HG02759 (cell line): ENCODE data around the gene SMIM12.

ENCODE experiments used
- ATAC-seq: cut with Tn5 transposase; IDR thresholded peaks from one replicate; pipeline ENCODE4 v1.9.1; 2021; ENCODE audit warnings: mild to moderate bottlenecking, moderate library complexity; ENCODE audit not compliant: unreplicated experiment

The SMIM12 gene

DNA sequence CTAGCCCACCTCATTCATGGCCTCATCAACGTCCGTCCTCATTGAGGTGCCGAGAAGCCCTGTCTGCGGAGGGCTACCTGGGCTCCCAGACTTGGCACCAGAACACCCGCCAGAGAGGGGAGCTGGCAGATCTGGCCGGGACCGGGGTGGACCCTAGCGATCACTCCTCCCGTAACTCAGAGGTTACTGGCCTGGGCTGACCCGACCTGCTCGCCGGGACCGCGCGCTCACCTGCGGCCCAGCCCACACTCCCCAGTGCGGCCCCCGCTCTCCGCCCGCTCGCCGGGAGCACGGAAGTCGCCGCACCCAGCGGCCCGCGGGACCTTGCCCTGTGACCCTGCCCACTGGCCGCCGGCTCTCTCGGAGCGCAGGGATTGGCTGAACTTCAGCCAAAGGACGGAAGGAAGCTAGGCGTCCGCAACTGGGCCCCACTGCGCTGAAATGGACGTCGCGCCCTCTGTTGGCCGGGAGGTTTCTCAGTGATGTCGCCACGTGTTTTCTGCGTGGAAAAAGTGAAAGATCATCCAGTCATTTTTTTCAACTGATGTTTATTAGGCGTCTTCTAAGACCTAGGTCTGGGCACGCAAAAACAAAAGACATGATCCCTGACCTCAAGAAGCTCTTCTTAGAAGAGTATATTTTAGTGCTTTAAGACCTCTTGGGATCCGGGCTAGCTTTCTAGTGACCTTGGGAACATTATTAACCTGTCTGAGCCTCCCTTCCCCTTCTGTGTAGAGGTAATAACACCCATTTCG lies at the start of gene SMIM12:
SMIM12 (minus strand) TSS at position 304 of the 755 bp plus-strand sequence. CDS start 3,772 bp downstream, outside the sequence.
- peak; percentile 97 for ATAC-seq

- ATAC-seq, result no peak
These were observed 48.8 kb upstream of the SMIM12 start for GRCh38 chr1:34908369-34908768.

- ATAC-seq, result no peak
These were observed 48.0 kb upstream of the SMIM12 start for GRCh38 chr1:34907487-34908090.

DNA sequence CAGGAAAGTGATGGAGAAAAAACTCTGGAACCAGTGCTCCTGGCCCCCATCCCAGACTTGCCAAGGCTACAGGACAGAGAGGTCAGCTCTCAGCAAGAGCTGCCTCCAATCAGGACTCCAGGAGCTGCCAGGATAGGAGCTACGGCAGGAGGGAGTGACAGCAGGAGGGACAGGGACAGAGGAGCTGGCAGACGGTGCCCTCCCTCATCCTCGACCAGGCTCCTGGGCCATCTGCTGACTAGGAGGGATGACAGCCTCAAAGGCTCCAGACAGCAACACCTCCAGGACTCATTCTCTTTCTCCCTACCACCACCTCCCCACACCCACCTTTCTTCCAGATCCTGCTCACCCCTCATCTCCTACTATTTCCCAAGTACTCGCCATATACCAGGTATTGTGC lies 47.2 kb upstream of the SMIM12 start:
- ATAC-seq, result no peak

DNA sequence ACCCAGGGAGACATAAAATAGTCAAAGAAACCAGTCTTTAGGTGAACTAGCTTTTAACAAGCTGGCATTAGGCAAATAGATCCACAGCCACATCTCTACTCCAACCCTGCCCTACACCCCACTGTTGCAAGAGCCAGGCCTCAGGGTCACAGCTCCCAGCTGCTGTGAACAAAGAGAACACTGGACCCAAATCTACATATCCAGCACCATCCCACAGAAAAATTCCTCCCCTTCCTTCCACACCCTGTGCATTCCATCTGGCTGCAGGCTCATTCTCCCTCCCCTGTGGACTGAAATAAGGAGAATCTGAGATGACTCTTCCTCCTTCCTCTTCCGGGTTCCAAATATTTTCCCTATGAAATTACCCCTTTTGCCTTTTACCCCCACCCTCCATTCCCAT lies 46.7 kb upstream of the SMIM12 start:
- ATAC-seq, result no peak

DNA sequence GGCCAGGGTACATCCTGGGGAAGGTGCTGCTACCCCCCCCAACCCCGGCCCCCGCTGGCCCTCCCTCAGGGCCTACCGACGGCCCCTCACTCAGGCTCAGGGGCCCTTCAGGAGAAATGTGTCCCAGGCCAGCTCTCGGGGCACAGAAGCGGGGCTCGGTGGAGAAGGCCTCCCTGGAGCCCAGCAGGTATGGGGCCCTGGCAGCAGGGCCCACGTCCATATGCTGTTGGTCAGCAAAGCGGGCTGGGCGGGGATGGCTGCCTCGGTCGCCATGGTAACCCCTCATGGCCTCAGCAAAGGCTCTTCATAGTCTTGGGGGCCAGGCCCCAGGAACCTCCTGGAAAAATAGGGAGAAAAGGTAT lies 45.5 kb upstream of the SMIM12 start:
- no peak for ATAC-seq

DNA sequence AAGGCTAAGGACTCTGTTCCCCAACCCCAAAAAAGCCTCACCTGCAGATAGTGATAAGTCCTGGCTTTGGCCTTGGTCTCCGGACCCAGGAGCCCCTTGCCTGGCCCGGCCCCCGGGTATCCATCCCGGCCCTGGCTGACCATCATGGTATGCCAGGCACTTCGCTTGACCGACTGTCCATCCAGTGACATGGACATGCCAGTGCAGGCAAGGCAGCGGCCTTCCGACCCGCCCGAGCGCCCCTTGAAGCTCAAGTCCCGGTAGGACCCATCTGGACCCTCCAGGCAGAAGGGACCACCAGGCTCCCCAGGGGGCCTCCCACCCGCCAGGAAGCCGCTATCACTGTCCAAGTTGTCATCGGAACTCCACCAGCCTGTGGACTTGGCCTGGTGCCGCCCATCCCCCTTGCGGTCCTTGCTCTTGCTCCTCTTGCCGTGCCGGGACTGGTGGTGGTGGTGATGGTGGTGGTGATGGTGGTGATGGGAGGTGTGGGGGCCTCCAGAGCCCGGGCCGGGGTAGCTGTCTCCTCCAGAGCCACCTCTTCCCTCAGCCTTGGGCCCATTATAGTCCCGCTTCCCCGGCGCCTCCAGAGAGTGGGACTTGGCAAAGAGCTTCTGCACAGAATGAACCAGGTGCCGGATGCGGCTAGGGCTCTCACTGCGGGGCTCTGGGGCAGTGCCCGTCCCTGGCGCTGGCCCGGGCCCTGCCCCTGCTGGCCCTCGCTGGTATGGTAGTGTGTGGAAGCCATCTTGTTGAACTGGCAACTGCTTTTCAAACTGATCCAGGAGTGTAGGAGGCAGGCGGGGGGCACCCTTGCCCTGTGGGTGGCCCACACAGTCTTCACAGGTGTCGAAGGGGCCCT lies 44.9 kb upstream of the SMIM12 start:
- ATAC-seq, result no peak

DNA sequence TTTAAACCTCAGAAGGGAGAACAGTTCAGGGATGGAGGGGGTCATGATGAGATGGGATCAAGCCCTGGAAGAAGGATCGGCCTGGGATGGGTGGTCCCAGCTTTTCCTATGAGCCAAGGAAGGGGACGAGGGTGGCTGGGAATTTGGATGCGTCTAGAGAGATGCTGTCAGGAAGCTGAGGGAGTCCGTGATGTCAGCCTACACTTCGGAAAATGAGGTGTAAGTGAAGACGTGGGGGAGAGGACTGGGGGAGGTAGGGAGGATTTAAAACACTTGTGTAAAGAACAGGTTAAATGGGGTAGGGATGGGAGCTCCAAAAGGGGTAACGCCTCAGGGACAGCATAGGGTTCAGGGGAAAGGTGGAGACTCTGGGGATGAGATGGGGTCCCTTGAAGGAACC lies 42.4 kb upstream of the SMIM12 start:
- ATAC-seq, result no peak

GRCh38 chr1:34900775-34901502 lies 41.4 kb upstream of the SMIM12 start:
- no peak for ATAC-seq

DNA sequence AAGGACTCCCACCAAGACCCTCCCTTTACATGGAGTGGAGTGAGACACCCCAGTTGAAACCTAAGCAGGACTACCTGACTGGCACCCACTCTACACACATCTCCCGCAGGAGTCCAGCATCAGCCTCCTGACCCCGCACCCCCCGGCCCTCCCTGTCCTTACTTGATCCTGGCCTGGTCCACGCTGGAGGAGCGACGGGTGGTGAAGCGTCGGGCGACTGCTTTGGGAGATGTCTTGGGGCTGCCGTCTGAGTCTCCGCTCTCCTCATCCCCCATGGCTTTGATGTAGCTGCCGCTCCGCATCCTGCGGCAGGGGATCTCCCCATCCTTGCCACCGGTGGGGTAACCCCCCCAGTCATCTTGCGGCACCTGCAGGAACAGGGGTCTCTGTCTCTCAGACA lies 40.4 kb upstream of the SMIM12 start:
- ATAC-seq, result no peak

GRCh38 chr1:34899471-34899870 lies 39.9 kb upstream of the SMIM12 start:
- ATAC-seq, result no peak

DNA sequence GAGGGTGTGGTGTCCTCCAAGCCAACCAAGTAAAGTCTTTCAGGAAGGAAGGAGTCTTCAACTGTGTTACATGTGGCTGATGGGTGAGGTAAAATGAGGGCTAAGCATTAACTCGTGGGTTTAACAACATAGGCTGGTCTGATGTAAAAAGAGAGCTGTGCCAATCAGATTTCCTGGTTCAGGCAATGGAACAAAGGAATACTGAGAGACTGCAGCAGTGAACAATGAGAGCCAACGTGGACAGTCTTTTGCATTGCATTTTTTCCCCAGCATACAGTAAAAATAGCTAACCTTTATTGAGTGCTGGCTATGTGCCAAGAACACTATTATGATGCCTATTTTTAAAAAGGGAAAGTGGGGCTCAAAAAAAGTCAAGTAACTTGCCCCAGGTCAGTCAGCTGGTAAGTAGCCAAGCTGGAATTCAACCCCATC lies 38.8 kb upstream of the SMIM12 start:
- no peak for ATAC-seq

DNA sequence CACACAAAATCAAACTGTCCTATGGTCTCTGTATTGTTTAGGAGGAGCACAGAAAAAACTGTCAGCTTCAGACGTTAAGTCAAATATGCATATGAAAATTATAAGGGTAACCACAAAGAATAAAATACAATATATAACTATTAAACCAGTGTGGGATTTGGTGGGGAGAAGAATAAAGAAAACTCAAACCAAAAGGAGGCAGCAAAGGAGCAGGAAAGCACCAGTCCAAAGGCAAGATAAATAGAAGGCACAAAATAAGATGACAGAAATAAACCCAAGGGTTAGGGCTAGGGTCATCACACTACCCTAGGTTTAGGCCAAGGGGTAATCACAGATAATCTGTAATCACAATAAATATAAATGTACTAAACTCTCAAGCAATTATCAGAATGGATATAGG lies 37.1 kb upstream of the SMIM12 start:
- ATAC-seq, result no peak

GRCh38 chr1:34889705-34890104 lies 30.2 kb upstream of the SMIM12 start:
- no peak for ATAC-seq

GRCh38 chr1:34887593-34887992 lies 28.0 kb upstream of the SMIM12 start:
- ATAC-seq, result no peak

GRCh38 chr1:34885405-34886247 lies 26.1 kb upstream of the SMIM12 start:
- ATAC-seq, result no peak

DNA sequence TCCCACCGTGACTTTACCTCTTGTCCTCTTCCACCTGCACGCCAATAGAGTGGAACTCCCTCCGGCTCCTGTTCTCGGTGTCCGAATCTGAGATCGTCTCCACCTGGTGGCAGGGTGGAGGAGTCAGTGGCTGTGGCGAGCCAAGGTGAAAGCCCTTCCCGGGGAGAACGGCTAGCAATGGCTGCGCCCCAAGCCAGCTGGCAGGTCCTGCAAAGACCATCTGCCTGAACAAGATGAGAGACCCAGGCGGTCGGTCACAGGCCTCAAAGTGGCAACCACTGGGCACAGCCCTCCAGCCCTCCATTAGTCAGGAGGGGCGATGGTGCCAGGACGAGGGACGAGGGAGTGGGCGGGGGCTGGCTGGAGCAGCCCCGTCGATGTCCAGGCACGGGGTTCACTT lies 25.4 kb upstream of the SMIM12 start:
- no peak for ATAC-seq

DNA sequence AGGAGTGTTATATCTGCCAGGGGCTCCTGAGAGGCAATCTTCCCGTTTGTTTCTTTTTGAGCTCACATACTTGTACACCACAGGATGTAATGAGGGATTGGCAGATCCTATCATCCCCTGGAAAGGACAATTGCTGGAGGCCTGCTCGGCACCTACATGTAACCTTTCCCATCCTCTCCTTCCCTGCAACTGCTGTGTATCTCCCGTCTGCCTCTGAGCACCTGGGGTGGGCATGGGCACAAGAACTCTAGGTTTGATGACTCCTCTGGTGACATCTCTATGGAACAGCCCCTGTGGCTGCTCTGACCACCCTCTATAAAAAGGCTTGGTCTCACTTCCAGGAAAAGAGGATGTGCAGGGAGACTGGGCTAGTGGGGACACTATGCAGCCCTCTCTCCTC lies 25.0 kb upstream of the SMIM12 start:
- ATAC-seq, result no peak

DNA sequence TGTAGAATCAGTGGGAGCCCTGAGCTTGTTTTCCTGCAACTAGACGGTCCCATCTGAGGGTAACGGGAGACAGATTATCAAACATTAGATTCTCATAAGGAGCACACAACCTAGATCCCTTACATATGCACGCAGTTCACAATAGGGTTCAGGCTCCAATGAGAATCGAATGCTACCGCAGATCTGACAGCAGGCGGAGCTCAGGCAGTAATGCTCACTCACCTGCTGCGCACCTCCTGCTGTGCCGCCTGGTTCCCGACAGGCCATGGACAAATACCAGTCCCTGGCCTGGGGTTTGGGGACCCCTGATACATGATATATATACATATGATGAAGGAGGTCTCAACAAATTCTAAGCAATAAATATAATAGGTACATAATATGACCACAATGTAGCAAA lies 19.7 kb upstream of the SMIM12 start:
- no peak for ATAC-seq

DNA sequence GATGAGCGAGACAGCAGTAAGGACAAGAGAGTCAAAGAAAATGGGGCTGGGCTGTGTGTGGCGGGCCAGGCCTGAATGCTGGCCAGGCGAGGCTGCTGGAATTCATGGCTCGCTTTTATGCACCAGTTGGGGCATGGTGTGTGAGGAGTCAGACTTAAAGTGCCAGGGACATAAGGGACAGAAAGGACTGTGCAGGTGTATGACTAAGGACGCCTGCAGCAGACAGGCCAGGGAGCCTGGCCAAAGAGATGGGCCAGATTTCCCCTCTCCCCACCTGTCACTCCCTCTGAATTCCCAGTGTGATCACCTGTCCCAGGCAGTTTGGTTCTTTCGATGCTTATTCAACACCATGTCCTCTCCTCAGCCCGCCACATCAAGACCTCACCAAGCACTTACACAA lies 16.9 kb upstream of the SMIM12 start:
- ATAC-seq, result no peak
